GM12878 (cell line): ENCODE data around the gene IQUB. TPM values are rescaled to one million over a fixed set of nuclear protein-coding genes. Genes with fewer than 3 reads are reported as not detected.

Experiments used
- ATAC-seq: fragments of 200-7000 bp; cut with Tn5 transposase; 3 replicates; pipeline ENCODE4 v1.9.1; 2020; ENCODE audit warnings: mild to moderate bottlenecking, moderate library complexity
- BruUV-seq: library from RNA; stranded (reverse); fragments of 400-500 nt; replicated peaks from 2 replicates; lab custom pipeline; 2021; lab: Mats Ljungman, UMichigan
- CTCF ChIA-PET: fragments of 300-600 bp; sonication (Branson Sonifier 250); formaldehyde crosslinking; extraction: SDS; loops from one replicate; lab custom pipeline; 2021; ENCODE audit warnings: inconsistent platforms; lab: Yijun Ruan, JAX
- POLR2A ChIA-PET: fragments of 350-600 bp; formaldehyde crosslinking; extraction: SDS; loops from one replicate; lab custom pipeline; 2021; ENCODE audit warnings: inconsistent platforms; lab: Charles Lee
- RAD21 ChIA-PET: fragments of 300-600 bp; sonication (Branson Sonifier 250); formaldehyde crosslinking; loops from one replicate; lab custom pipeline; 2023; ENCODE audit warnings: antibody characterized with exemption; ENCODE audit not compliant: unreplicated experiment; lab: Charles Lee
- SMC1A ChIA-PET: fragments of 300-600 bp; sonication (Branson Sonifier 250); formaldehyde crosslinking; loops from one replicate; lab custom pipeline; 2023; ENCODE audit not compliant: unreplicated experiment, uncharacterized antibody; lab: Charles Lee
- DNase-seq: peaks from one replicate; pipeline ENCODE4 v3.0.0-alpha.2; 2011; ENCODE audit warnings: low read depth, low spot score
- FAIRE-seq: peaks from 3 replicates; lab custom pipeline; 2011; peaks lifted over from hg19 to GRCh38; lab: Jason Lieb, UNC
- H2AFZ ChIP-seq: 2 replicates; pipeline ENCODE4 v1.6.0; 2011; ENCODE audit warnings: low read depth, low read length, control low read depth; ENCODE audit not compliant: control insufficient read depth
- H3K27ac ChIP-seq: 2 replicates; pipeline ENCODE4 v1.5.1; 2011; ENCODE audit warnings: control low read depth; ENCODE audit not compliant: control insufficient read depth, insufficient read depth
- H3K27me3 ChIP-seq, 2 experiments: replicated peaks in 1 of 2; 2 replicates each; pipeline versions ENCODE4 v1.6.0 to v1.6.1; 2011; ENCODE audit warnings: low read length in 1 of 2; ENCODE audit not compliant: control insufficient read depth in 2 of 2, insufficient read depth in 2 of 2
- H3K36me3 ChIP-seq, 2 experiments: 2 replicates each; pipeline ENCODE4 v1.5.1; 2011; ENCODE audit warnings: low read length in 1 of 2; ENCODE audit not compliant: control insufficient read depth in 2 of 2, insufficient read depth in 2 of 2
- H3K4me1 ChIP-seq: 2 replicates; pipeline ENCODE4 v1.6.1; 2011; ENCODE audit warnings: mild to moderate bottlenecking, low read length, moderate library complexity, mixed read lengths; ENCODE audit not compliant: control insufficient read depth, insufficient read depth
- H3K4me2 ChIP-seq: 2 replicates; pipeline ENCODE4 v1.6.0; 2011; ENCODE audit warnings: control low read depth; ENCODE audit not compliant: control insufficient read depth, insufficient read depth
- H3K4me3 ChIP-seq: fragments of 200-600 bp; sonication (generic); 2 replicates; pipeline ENCODE4 v1.5.1; 2016
- H3K79me2 ChIP-seq: 2 replicates; pipeline ENCODE4 v1.6.0; 2011; ENCODE audit warnings: low read length; ENCODE audit not compliant: control insufficient read depth, insufficient read depth
- H3K9ac ChIP-seq: 2 replicates; pipeline ENCODE4 v1.8.0; 2011; ENCODE audit warnings: low read length, control low read depth, mixed read lengths; ENCODE audit not compliant: control insufficient read depth, insufficient read depth
- H3K9me3 ChIP-seq: replicated peaks from 3 replicates; pipeline ENCODE4 v1.5.1; 2011; ENCODE audit warnings: mild to moderate bottlenecking, low read length; ENCODE audit not compliant: control insufficient read depth, insufficient read depth
- H4K20me1 ChIP-seq: 2 replicates; pipeline ENCODE4 v1.6.0; 2011; ENCODE audit not compliant: control insufficient read depth, insufficient read depth
- CBX3 ChIP-seq: fragments of 200-600 bp; sonication (generic); IDR thresholded peaks from 2 replicates; pipeline ENCODE4 v1.6.1; 2016; ENCODE audit warnings: low read depth, borderline replicate concordance
- CBX5 ChIP-seq: sonication (generic); IDR thresholded peaks from 2 replicates; pipeline ENCODE4 v1.6.1; 2016; ENCODE audit warnings: low read depth, moderate library complexity, mild to moderate bottlenecking, inconsistent platforms
- EGR1 ChIP-seq, 2 experiments: IDR thresholded peaks; 1 replicate in 1 of 2; 2 replicates in 1 of 2; pipeline ENCODE4 v1.6.1; 2011 to 2012; ENCODE audit warnings: low read depth in 2 of 2, low read length in 2 of 2, borderline replicate concordance in 1 of 2, mild to moderate bottlenecking in 1 of 2, moderate library complexity in 1 of 2
- ELK1 ChIP-seq: IDR thresholded peaks from 2 replicates; pipeline ENCODE4 v1.6.1; 2012; ENCODE audit warnings: low read depth, low read length, improper control_type of control experiment
- ETV6 ChIP-seq, 2 experiments: fragments of 450-650 bp in 1 of 2; IDR thresholded peaks in 1 of 2; conservative IDR thresholded peaks in 1 of 2; 2 replicates each; pipeline ENCODE4 v1.6.1; 2014; ENCODE audit warnings: antibody characterized with exemption in 1 of 2, borderline replicate concordance in 1 of 2, low read depth in 1 of 2, mild to moderate bottlenecking in 1 of 2, moderate library complexity in 1 of 2
- EZH2 ChIP-seq: IDR thresholded peaks from 2 replicates; pipeline ENCODE4 v1.6.1; 2012; ENCODE audit warnings: low read depth, mild to moderate bottlenecking, control low read depth, inconsistent platforms, low read length, borderline replicate concordance; ENCODE audit not compliant: control insufficient read depth
- KAT2A ChIP-seq: conservative IDR thresholded peaks from 2 replicates; pipeline ENCODE4 v1.6.1; 2011; ENCODE audit warnings: low read depth, low read length; ENCODE audit not compliant: control insufficient read depth
- MTA2 ChIP-seq: fragments of 450-650 bp; IDR thresholded peaks from 2 replicates; pipeline ENCODE4 v1.6.1; 2016; ENCODE audit warnings: low read depth, mild to moderate bottlenecking, moderate library complexity
- MTA3 ChIP-seq: IDR thresholded peaks from 2 replicates; pipeline ENCODE4 v1.6.1; 2012; ENCODE audit warnings: low read length, inconsistent platforms, borderline replicate concordance
- PBX3 ChIP-seq: IDR thresholded peaks from 2 replicates; pipeline ENCODE4 v1.6.1; 2011; ENCODE audit warnings: mild to moderate bottlenecking, low read depth, low read length, moderate library complexity; ENCODE audit not compliant: insufficient replicate concordance
- RB1 ChIP-seq: fragments of 450-650 bp; formaldehyde crosslinking; IDR thresholded peaks from 2 replicates; pipeline ENCODE4 v1.6.1; 2017; ENCODE audit warnings: mild to moderate bottlenecking, borderline replicate concordance
- SMC3 ChIP-seq: IDR thresholded peaks from 2 replicates; pipeline ENCODE4 v1.6.1; 2011; ENCODE audit warnings: low read length, improper control_type of control experiment, borderline replicate concordance
- SPI1 ChIP-seq: IDR thresholded peaks from 2 replicates; pipeline ENCODE4 v1.6.1; 2011; ENCODE audit warnings: low read depth, mild to moderate bottlenecking, low read length, moderate library complexity, borderline replicate concordance; ENCODE audit not compliant: insufficient read depth
- SREBF1 ChIP-seq: IDR thresholded peaks from 2 replicates; pipeline ENCODE4 v1.6.1; 2012; ENCODE audit warnings: mild to moderate bottlenecking, low read length
- SREBF2 ChIP-seq: IDR thresholded peaks from 2 replicates; pipeline ENCODE4 v1.6.1; 2012; ENCODE audit warnings: mild to moderate bottlenecking, low read length
- SUPT20H ChIP-seq: IDR thresholded peaks from 2 replicates; pipeline ENCODE4 v1.6.1; 2011; ENCODE audit warnings: low read depth, mild to moderate bottlenecking, low read length, moderate library complexity, borderline replicate concordance; ENCODE audit not compliant: control insufficient read depth
- TBL1XR1 ChIP-seq: IDR thresholded peaks from 2 replicates; pipeline ENCODE4 v1.6.1; 2012; ENCODE audit warnings: low read depth, low read length, improper control_type of control experiment
- in situ Hi-C: fragments of 300-500 bp; cut with MboI; formaldehyde crosslinking; loops from 9 replicates; pipeline ENCODE4 v1.14.3; 2018; ENCODE audit warnings: mixed read lengths
- intact Hi-C: fragments of 100-400 bp; cut with micrococcal nuclease; formaldehyde crosslinking; loops from one replicate; pipeline ENCODE4 v1.14.2; 2022; ENCODE audit not compliant: unreplicated experiment
- polyA plus RNA-seq, 11 experiments: library from polyadenylated mRNA; depleted of rRNA in 4 of 11; unstranded in 6 of 11; stranded (reverse) in 5 of 11; fragments of >200 nt; fragmentation: Nextera tagmentation in 4 of 11; fragmentation: Illumina TruSeq in 1 of 11; extraction: Ambion mirVana in 4 of 11; extraction: Trizol in 1 of 11; gene quantifications; 1 replicate in 1 of 11; 2 replicates in 10 of 11; pipeline versions ENCODE4 v1.2.1 to v1.2.3, GENCODE V29; 2011 to 2016; ENCODE audit warnings: inconsistent platforms in 2 of 11, missing spikeins in 2 of 11, low read depth in 1 of 11
- total RNA-seq, 4 experiments: library from RNA; depleted of rRNA in 3 of 4; stranded (reverse); fragments of >200 nt in 3 of 4; fragmentation: Illumina TruSeq in 1 of 4; extraction: Trizol in 1 of 4; gene quantifications; 2 replicates each; pipeline versions ENCODE4 v1.2.1 to v1.2.3, GENCODE V29; 2013 to 2021
- TF ChIP-seq, protein P1 (sequence below): IDR thresholded peaks from 2 replicates; pipeline ENCODE4 v1.6.1; 2011; ENCODE audit warnings: low read depth, mild to moderate bottlenecking, low read length, moderate library complexity, borderline replicate concordance; ENCODE audit errors: extremely low read depth
- TF ChIP-seq, protein P2 (sequence below): IDR thresholded peaks from 2 replicates; pipeline ENCODE4 v1.6.1; 2011; ENCODE audit warnings: borderline replicate concordance, low read depth, mild to moderate bottlenecking, moderate library complexity, mixed read lengths, low read length; ENCODE audit not compliant: insufficient read depth; ENCODE audit errors: extremely low read length
- TF ChIP-seq, protein P3 (sequence below): fragments of 450-650 bp; IDR thresholded peaks from 2 replicates; pipeline ENCODE4 v1.6.1; 2016; ENCODE audit warnings: mild to moderate bottlenecking

The IQUB gene
- total and polyA plus RNA-seq, 10 of the 15 experiments (the other 5 are each of a cell fraction or from before 2014, with no cell fraction given): 0.04 to 0.08 TPM; not detected in 8

DNA sequence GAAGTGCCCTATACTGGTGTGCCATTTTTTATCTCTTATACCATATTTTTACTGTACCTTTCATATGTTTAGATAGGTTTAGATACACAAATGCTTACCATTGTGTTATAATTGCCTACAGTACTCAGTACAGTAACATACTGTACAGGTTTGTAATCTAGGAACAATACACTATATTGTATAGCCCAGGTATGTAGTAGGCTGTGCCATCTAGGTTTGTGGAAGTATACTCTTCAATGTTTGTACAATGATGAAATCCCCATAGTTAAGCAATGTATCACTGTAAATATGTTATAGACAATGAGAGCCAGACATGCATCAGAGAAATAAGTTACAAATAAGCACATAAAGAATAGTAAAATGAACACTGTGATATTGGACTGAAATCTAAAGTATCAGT, 109.1 kb downstream of the IQUB start:
- intact Hi-C loops (no loop called here), in situ Hi-C loops (no loop called here)
- POLR2A ChIA-PET: no interaction called here
- DNase-seq (no peak), FAIRE-seq (peak; percentile 35), ATAC-seq (no peak)
- SMC1A ChIA-PET: interaction anchor here (1.2 kb wide), 1 partner anchor 58 kb away, joined by 3 read pairs; no protein-coding TSS in a partner anchor
- no TSS peak for BruUV-seq
- H3K27me3 ChIP-seq: no peaks in the 10 kb centered on the region
- no peaks in the 10 kb centered on the region for H3K9me3 ChIP-seq
- TF ChIP-seq SPI1 (no peak), SMC3 (no peak), PBX3 (no peak), ELK1 (no peak), EZH2 (no peak), EGR1 (IDR thresholded peaks at IDR 0.05; ENCODE audit: borderline replicate concordance in 1 of 2, low read depth in 2 of 2, low read length in 2 of 2) (no peak), TBL1XR1 (no peak), ETV6 (conservative IDR thresholded peaks at IDR 0.05 in 1 of 2, IDR thresholded peaks at IDR 0.05 in 1 of 2; ENCODE audit: borderline replicate concordance in 1 of 2, low read depth in 1 of 2) (no peak), MTA3 (no peak), RB1 (no peak), SREBF1 (no peak), SREBF2 (no peak), MTA2 (no peak), KAT2A (no peak), CBX5 (no peak), SUPT20H (no peak), CBX3 (no peak)
- TF ChIP-seq, protein P1, sequence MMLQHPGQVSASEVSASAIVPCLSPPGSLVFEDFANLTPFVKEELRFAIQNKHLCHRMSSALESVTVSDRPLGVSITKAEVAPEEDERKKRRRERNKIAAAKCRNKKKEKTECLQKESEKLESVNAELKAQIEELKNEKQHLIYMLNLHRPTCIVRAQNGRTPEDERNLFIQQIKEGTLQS: no peak
- TF ChIP-seq, protein P2, sequence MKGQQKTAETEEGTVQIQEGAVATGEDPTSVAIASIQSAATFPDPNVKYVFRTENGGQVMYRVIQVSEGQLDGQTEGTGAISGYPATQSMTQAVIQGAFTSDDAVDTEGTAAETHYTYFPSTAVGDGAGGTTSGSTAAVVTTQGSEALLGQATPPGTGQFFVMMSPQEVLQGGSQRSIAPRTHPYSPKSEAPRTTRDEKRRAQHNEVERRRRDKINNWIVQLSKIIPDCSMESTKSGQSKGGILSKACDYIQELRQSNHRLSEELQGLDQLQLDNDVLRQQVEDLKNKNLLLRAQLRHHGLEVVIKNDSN: no peak
- TF ChIP-seq, protein P3, sequence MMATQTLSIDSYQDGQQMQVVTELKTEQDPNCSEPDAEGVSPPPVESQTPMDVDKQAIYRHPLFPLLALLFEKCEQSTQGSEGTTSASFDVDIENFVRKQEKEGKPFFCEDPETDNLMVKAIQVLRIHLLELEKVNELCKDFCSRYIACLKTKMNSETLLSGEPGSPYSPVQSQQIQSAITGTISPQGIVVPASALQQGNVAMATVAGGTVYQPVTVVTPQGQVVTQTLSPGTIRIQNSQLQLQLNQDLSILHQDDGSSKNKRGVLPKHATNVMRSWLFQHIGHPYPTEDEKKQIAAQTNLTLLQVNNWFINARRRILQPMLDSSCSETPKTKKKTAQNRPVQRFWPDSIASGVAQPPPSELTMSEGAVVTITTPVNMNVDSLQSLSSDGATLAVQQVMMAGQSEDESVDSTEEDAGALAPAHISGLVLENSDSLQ: no peak
- RAD21 ChIA-PET: no interaction called here
- no peaks in the 10 kb centered on the region for H3K79me2 ChIP-seq
- H4K20me1 ChIP-seq: no peaks in the 10 kb centered on the region
- CTCF ChIA-PET: no interaction called here
- H3K4me1 ChIP-seq: no peaks in the 10 kb centered on the region
- H3K27ac ChIP-seq: no peak overlapping the region
- H3K4me2 ChIP-seq: no peak overlapping the region
- H3K9ac ChIP-seq: no peak overlapping the region
- H3K4me3 ChIP-seq: no peak overlapping the region
- H2AFZ ChIP-seq: no peak overlapping the region
- no peaks in the 10 kb centered on the region for H3K36me3 ChIP-seq
